Naive B cell (primary cell): ENCODE measurements around the gene FHIP2A. TPM values are rescaled to one million over a fixed set of nuclear protein-coding genes. Genes with fewer than 3 reads are reported as not detected.
A peak's percentile ranks its signal among the peaks of the same experiment; 100 is the strongest.

Experiments
- ATAC-seq, 2 donors: fragments of 150-1000 bp; cut with Tn5 transposase; 2 replicates each; pipeline ENCODE4 v1.10.0; 2021; ENCODE audit warnings: low read depth in 2 of 2, mild to moderate bottlenecking in 2 of 2, moderate library complexity in 2 of 2
- DNase-seq: peaks from one replicate; pipeline ENCODE4 v3.0.0; 2022
- H3K27ac Mint-ChIP-seq, 6 donors: one replicate each; pipeline ENCODE4 v1.8.0; 2020 to 2022; ENCODE audit warnings: mild to moderate bottlenecking in 6 of 6, mixed read lengths in 6 of 6, moderate library complexity in 5 of 6, inconsistent platforms in 2 of 6
- H3K27me3 Mint-ChIP-seq, 3 donors: one replicate each; pipeline ENCODE4 v1.8.0; 2021 to 2022; ENCODE audit warnings: mixed read lengths in 3 of 3, mild to moderate bottlenecking in 1 of 3
- H3K36me3 Mint-ChIP-seq, 2 donors: one replicate each; pipeline ENCODE4 v1.8.0; 2020 to 2022; ENCODE audit warnings: mixed read lengths in 2 of 2, inconsistent platforms in 1 of 2, mild to moderate bottlenecking in 1 of 2
- H3K4me1 Mint-ChIP-seq, 3 donors: one replicate each; pipeline ENCODE4 v1.8.0; 2020 to 2022; ENCODE audit warnings: mixed read lengths in 3 of 3, inconsistent platforms in 1 of 3, mild to moderate bottlenecking in 1 of 3, moderate library complexity in 1 of 3
- H3K4me3 Mint-ChIP-seq, 8 donors: one replicate each; pipeline ENCODE4 v1.8.0; 2020 to 2022; ENCODE audit warnings: mild to moderate bottlenecking in 8 of 8, mixed read lengths in 8 of 8, moderate library complexity in 8 of 8, inconsistent platforms in 2 of 8
- H3K9me3 Mint-ChIP-seq, 7 donors: one replicate each; pipeline ENCODE4 v1.8.0; 2020 to 2022; ENCODE audit warnings: mixed read lengths in 7 of 7, mild to moderate bottlenecking in 5 of 7, inconsistent platforms in 2 of 7, moderate library complexity in 1 of 7
- polyA plus RNA-seq, 6 donors: library from polyadenylated mRNA; unstranded; fragments of 300-500 nt; fragmentation: Illumina TruSeq; gene quantifications; one replicate each; pipeline ENCODE4 v1.2.3, GENCODE V29; 2021; ENCODE audit warnings: low read depth in 6 of 6

The FHIP2A gene
- polyA plus RNA-seq, 6 donors from 2014 or later: 5.4 to 11.9 (median 9.0) TPM

DNA sequence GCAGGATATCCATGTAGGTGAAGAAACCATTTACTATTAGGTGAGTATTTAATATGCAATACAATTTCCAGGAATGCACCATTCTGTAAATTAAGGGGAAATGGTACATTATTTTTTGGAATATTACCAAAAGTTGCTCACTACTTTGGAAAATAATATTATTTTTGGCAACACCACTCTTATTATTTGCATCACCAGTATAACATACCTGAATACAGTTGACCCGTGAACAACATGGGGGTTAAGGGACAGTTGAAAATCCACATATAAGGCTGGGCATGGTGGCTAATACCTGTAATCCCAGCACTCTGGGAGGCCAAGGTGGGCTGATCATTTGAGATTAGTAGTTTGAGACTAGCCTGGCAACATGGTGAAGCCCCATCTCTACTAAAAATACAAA, 21.2 kb upstream of the FHIP2A start:
- Mint-ChIP-seq H3K27ac (no peak overlapping the region), H3K27me3 (no peaks in the 10 kb centered on the region), H3K36me3 (peaks cover 0 to 6% of the 10 kb centered on the region in 2 donors), H3K4me3 (no peak overlapping the region), H3K9me3 (peaks cover 0 to 6% (median 0%) of the 10 kb centered on the region in 7 donors), H3K4me1 (peaks cover 0 to 1% (median 0%) of the 10 kb centered on the region in 3 donors)
- ATAC-seq (no peak), DNase-seq (no peak)

DNA sequence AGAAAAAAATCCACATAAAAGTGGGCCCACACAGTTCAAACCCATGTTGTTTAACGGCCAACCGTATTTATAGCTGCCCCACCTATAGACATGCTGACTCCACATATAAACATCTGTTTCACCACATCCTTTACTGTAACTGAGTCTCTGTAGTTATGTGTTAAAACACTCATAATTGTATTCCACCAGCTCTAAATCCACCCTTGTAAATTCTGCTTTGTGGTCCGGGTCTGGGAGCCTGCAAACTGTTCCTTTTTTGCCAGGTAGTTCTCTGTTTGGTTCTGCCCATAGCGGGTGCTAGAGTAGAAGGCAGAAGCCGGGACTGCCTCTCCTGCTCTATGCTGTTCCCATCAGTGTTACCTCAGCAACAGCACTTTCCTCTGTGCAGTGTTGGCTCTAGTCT, 20.2 kb upstream of the FHIP2A start:
- peaks cover 0 to 1% (median 0%) of the 10 kb centered on the region in 3 donors for H3K4me1 Mint-ChIP-seq
- peak overlapping the region in 1 of 8 donors; percentile 10 for H3K4me3 Mint-ChIP-seq

GRCh38 chr10:114802177-114802576, 19.4 kb upstream of the FHIP2A start:
- Mint-ChIP-seq H3K9me3 (no peaks in the 10 kb centered on the region), H3K4me3 (no peak overlapping the region), H3K27ac (peak overlapping the region in 1 of 6 donors; percentile 35), H3K36me3 (peaks cover 0 to 6% of the 10 kb centered on the region in 2 donors), H3K4me1 (peaks cover 0 to 1% (median 0%) of the 10 kb centered on the region in 3 donors), H3K27me3 (no peaks in the 10 kb centered on the region)
- DNase-seq (no peak), ATAC-seq (no peak)

More for the DNA sequence above, 20.2 kb upstream of the FHIP2A start:
- H3K27ac Mint-ChIP-seq: peak overlapping the region in 1 of 6 donors; percentile 9
- no peaks in the 10 kb centered on the region for H3K27me3 Mint-ChIP-seq
- peaks cover 0 to 6% (median 0%) of the 10 kb centered on the region in 7 donors for H3K9me3 Mint-ChIP-seq
- ATAC-seq: peak in 1 of 2 donors; percentile 35
- H3K36me3 Mint-ChIP-seq: peaks cover 0 to 6% of the 10 kb centered on the region in 2 donors
- no peak for DNase-seq

DNA sequence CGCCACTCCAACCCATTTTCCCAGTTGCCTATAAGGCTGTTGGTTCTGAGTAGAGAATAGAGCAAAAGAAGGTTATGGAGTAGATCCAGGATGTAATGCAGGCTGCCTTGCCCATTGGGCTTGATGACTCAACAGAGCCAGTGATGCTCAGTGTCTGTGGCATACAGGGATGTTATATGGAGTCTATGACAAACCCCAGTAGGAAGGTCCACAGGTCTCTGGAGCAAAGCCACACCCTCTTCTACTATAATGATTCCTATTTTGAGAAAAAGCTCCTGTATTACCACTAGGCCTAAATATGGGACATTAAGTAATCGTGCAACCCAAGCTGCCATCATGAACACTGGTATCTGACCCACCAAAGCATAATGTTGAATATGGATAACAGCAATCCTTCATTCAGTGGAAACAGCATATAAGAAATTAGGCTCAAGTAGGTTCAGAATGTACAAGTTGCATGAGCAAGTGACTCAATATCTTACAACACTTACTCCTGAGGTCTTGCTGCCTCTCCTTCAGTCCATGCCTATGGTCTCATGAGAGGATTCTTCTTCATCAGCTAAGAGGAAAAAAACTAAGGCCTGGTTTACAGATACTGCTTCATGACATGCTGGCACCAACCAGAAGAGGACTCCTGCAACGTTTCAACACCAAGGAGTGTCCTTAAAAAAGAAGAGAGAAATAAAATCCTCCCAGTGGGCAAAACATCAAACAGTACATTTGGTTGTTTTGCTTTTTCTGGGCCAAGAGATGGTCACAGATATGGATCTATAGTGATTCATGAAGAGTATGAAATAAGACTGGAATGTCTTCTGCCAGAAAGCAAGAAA, 14.8 kb upstream of the FHIP2A start:
- no peak overlapping the region for H3K27ac Mint-ChIP-seq
- DNase-seq: no peak
- no peak overlapping the region for H3K4me3 Mint-ChIP-seq
- H3K9me3 Mint-ChIP-seq: no peaks in the 10 kb centered on the region
- no peak for ATAC-seq
- no peaks in the 10 kb centered on the region for H3K27me3 Mint-ChIP-seq
- no peaks in the 10 kb centered on the region for H3K36me3 Mint-ChIP-seq
- peaks cover 0 to 12% (median 6%) of the 10 kb centered on the region in 3 donors for H3K4me1 Mint-ChIP-seq

- Mint-ChIP-seq H3K4me3 (no peak overlapping the region), H3K27ac (no peak overlapping the region), H3K36me3 (no peaks in the 10 kb centered on the region), H3K4me1 (peaks cover 0 to 12% (median 6%) of the 10 kb centered on the region in 3 donors), H3K9me3 (no peaks in the 10 kb centered on the region), H3K27me3 (no peaks in the 10 kb centered on the region)
- ATAC-seq: no peak
- no peak for DNase-seq
These were observed 12.6 kb upstream of the FHIP2A start for GRCh38 chr10:114808982-114809381.

DNA sequence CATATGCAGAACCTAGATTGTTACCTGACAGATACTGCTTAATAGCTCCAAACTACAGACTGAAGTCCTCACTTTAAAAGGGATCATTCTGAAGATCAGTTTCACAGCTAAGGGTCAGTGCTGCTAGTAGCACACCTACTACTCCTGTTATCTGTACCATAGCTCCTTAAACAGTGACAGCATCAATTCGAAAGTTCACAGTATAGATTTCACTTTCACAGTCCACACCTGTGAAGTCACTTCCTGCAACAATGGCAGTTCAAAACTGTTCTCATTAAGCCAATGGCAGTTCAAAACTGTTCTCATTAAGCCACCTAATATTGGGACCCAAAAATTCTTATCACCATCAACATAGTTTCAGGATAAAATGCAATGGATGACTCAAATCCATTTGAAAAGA, 10.7 kb upstream of the FHIP2A start:
- ATAC-seq (peak in 1 of 2 donors; percentile 25), DNase-seq (no peak)
- peaks cover 0 to 12% (median 6%) of the 10 kb centered on the region in 3 donors for H3K4me1 Mint-ChIP-seq
- H3K27ac Mint-ChIP-seq: peak overlapping the region in 2 of 6 donors; percentile 17 to 76
- H3K36me3 Mint-ChIP-seq: no peaks in the 10 kb centered on the region
- peaks cover 0 to 5% (median 0%) of the 10 kb centered on the region in 3 donors for H3K27me3 Mint-ChIP-seq
- H3K4me3 Mint-ChIP-seq: no peak overlapping the region
- no peaks in the 10 kb centered on the region for H3K9me3 Mint-ChIP-seq

DNA sequence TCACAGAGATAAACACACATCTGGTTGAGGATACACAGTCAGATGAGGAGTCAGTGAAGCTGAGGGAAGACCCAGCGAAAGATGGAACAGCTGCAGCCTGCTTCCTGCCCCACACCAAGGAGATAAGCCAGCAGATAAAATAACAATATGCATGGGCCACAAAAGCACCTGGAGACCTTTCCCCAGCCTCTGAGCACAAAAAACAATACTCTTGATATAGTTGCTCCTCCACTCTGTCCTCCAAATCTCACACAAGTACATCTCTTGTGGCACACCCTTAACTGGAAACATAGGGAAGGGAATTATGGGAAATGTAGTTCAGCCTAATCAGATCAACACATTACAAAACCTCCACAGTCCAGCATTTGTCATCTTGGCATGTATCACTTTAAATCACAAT, 9.7 kb upstream of the FHIP2A start:
- Mint-ChIP-seq H3K4me3 (no peak overlapping the region), H3K27me3 (peaks cover 0 to 5% (median 0%) of the 10 kb centered on the region in 3 donors), H3K27ac (no peak overlapping the region), H3K9me3 (no peaks in the 10 kb centered on the region), H3K4me1 (peaks cover 0 to 12% (median 6%) of the 10 kb centered on the region in 3 donors), H3K36me3 (no peaks in the 10 kb centered on the region)
- ATAC-seq (no peak), DNase-seq (no peak)

DNA sequence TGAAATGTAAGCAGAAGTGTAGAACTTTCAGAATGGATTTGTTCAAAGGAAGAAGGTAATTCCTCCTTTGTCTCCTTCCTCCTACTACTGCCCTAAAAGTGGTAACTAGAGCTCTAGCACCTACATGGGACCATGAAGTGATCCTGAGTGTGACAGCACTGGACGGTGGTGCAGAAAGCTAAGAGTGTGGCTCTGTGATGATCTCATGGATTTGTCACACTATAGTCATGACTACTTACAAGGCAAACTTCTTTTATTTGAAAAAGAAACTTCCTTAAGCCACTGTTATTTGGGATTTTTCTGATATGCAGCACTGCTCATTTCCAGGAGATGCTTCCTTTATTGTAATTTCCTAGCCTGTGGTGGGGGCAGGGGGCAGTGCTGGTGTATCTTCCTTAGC, 5.8 kb upstream of the FHIP2A start:
- Mint-ChIP-seq H3K9me3 (no peaks in the 10 kb centered on the region), H3K27me3 (peaks cover 0 to 5% (median 0%) of the 10 kb centered on the region in 3 donors), H3K4me1 (peaks cover 0 to 8% (median 1%) of the 10 kb centered on the region in 3 donors), H3K27ac (no peak overlapping the region), H3K36me3 (no peaks in the 10 kb centered on the region), H3K4me3 (no peak overlapping the region)
- DNase-seq (no peak), ATAC-seq (no peak)

DNA sequence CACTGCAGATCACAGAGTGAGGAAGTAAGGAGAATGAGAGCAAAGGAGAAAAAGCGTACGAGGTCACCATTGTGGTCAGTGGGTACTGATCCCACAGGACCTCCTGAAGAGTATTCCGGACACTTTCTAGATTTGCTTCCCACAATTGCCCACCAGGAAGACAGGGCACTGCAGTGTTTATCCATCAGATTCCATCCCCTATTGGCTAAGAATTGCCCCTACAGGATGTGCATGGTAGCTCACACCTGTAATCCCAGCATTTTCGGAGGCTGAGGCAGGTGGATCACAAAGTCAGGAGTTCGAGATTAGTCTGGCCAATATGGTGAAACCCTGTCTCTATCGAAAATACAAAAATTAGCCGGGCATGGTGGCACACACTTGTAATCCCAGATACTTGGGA, 5.3 kb upstream of the FHIP2A start:
- Mint-ChIP-seq H3K27ac (no peak overlapping the region), H3K9me3 (no peaks in the 10 kb centered on the region), H3K36me3 (no peaks in the 10 kb centered on the region), H3K27me3 (peaks cover 0 to 5% (median 0%) of the 10 kb centered on the region in 3 donors), H3K4me1 (peaks cover 0 to 3% (median 0%) of the 10 kb centered on the region in 3 donors), H3K4me3 (no peak overlapping the region)
- ATAC-seq (no peak), DNase-seq (no peak)

GRCh38 chr10:114819322-114819721, 2.3 kb upstream of the FHIP2A start:
- Mint-ChIP-seq H3K4me1 (peaks cover 8 to 15% (median 11%) of the 10 kb centered on the region in 3 donors), H3K36me3 (no peaks in the 10 kb centered on the region), H3K27me3 (peaks cover 0 to 3% (median 0%) of the 10 kb centered on the region in 3 donors), H3K4me3 (peak overlapping the region in 1 of 8 donors; percentile 70), H3K27ac (no peak overlapping the region), H3K9me3 (no peaks in the 10 kb centered on the region)
- DNase-seq (no peak), ATAC-seq (no peak)

DNA sequence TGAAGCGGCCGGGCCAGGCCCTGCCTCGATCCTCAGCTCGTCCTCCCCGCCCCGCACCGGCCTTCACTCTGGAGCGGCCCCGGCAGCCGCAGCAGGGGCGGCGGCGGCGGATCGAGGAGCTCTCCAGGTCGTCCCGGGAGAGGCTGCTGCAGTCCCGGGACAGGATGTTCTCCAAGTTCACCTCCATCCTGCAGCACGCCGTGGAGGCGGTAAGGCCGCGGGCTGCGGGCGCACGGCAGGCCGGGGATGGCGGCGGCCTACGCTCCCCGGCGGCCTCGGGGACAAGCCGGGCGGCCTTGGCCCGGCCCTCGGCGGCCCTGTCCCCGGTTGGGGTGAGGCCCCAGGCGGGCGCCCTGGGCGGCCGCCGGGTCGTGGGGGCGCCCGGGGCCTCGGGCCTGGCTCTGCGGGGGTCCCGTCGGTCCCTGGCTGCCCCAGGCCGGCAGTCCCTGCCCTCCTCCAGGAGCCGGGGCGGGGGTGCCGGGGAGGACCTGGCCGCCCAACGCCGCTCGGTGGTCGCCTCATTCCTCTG, 399 bp downstream of the FHIP2A start:
- Mint-ChIP-seq H3K36me3 (peaks cover 4 to 6% of the 10 kb centered on the region in 2 donors), H3K27me3 (no peaks in the 10 kb centered on the region), H3K4me3 (peak overlapping the region; percentile 90 to 98 (median 94)), H3K9me3 (no peaks in the 10 kb centered on the region), H3K4me1 (peaks cover 22 to 32% (median 27%) of the 10 kb centered on the region in 3 donors), H3K27ac (peak overlapping the region; percentile 85 to 98 (median 96))
- DNase-seq (no peak), ATAC-seq (peak; percentile 57 to 58)

GRCh38 chr10:114822444-114823076, 980 bp downstream of the FHIP2A start:
- ATAC-seq (peak; percentile 16 to 24), DNase-seq (peak; percentile 46)
- Mint-ChIP-seq H3K9me3 (no peaks in the 10 kb centered on the region), H3K4me3 (peak overlapping the region; percentile 90 to 98 (median 94)), H3K27me3 (no peaks in the 10 kb centered on the region), H3K27ac (peak overlapping the region; percentile 85 to 98 (median 96)), H3K36me3 (peaks cover 4 to 6% of the 10 kb centered on the region in 2 donors), H3K4me1 (peaks cover 26 to 37% (median 32%) of the 10 kb centered on the region in 3 donors)

GRCh38 chr10:114823077-114823463, 1.5 kb downstream of the FHIP2A start:
- peak overlapping the region; percentile 85 to 98 (median 96) for H3K27ac Mint-ChIP-seq
- no peaks in the 10 kb centered on the region for H3K9me3 Mint-ChIP-seq
- ATAC-seq (no peak), DNase-seq (no peak)
- H3K4me3 Mint-ChIP-seq: peak overlapping the region; percentile 90 to 98 (median 94)
- H3K36me3 Mint-ChIP-seq: peaks cover 4 to 6% of the 10 kb centered on the region in 2 donors
- H3K4me1 Mint-ChIP-seq: peaks cover 26 to 37% (median 32%) of the 10 kb centered on the region in 3 donors
- no peaks in the 10 kb centered on the region for H3K27me3 Mint-ChIP-seq
